Measurements from ENCODE around the gene ADGRF4.
"Not testable (repeated sequence)": the region's sequence is repeated elsewhere in the genome, so short reads cannot be mapped to it uniquely, and the experiment has no call there.

ADGRF4 gene

DNA sequence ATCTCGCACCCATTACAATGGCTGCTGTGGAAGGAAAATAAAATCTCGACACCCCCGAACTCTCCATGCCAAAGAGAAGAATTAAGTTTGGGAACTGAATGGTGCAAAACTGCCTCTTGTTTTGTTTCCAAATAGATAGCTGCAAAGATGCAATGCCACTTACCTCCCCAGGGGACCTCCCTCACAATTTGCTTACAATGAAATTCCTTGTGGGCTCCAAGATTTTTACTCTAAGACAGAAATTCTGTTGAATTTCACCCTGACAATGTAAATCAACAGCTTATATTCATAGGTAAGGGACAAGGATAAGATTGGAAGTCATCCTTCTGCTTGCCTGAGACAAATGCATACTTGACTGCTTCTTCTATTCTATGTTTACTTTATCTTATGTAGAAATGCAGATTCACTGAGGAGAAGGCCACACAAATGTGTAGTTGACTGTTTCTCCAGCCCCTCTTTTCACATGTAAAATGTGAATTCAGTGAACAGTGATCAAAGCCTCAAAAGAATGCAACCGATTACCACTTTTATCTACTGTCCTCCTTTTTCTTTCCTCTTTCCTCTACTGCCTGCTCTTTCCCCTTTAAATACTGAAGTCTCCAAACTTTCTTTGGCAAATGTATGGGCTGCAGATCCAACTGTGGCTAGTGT lies 36.6 kb downstream of the ADGRF4 start:
- no peak for DNase-seq (ENCODE audit: low spot score)

DNA sequence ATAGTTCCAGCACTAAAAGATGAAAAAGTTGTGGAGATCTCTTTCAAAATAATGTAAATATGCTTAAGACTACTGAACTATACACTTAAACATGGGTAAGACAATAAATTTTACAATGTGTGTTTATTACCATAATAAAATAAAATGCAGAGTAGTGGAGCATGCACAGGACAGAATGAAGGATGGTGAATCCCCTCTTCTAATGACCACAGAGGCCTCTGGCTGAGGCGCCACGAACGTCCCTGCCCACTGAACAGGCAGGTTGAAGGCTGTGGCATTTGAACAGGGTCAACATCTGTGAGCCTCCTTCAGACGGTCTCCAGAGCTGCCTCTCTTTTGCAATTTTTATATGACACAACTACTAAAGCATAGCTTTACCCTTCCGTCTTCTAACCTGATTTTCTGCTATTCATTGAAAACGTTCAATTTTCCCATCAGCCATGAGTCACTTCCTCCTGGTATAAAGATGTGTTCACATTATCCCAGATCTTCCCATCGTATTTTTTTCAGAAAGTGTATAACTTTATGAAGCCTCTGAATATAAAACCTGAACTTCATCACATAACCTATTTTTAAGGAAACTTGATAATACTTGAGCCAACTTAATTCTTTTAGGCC lies 37.8 kb downstream of the ADGRF4 start:
- DNase-seq (ENCODE audit: low spot score): no peak

GRCh38 chr6:47737406-47737805 lies 39.0 kb downstream of the ADGRF4 start:
- DNase-seq (ENCODE audit: low spot score): peak; percentile 31

- no peak for DNase-seq (ENCODE audit: low spot score)
Observed at GRCh38 chr6:47740714-47741113, 42.3 kb downstream of the ADGRF4 start.

DNA sequence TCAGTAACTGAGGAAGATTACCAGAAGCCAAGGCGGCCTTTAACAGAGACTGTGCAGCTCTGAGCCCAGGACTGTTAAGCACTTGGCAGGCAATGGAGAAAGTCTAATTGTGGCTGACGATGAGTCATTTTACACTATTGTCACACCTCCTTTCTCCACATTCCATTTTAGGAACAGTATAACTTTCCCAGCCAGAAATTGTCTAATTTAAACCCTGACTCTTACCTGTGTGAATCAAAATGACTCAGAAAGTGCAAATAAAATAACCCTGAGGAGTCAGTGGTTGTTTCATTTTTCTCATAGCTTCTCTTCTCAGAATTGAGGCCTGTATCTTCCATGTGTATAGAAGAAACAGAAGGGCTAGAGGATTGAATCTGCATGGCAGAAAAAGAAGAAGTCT lies 43.4 kb downstream of the ADGRF4 start:
- DNase-seq (ENCODE audit: low spot score): peak; percentile 6

DNA sequence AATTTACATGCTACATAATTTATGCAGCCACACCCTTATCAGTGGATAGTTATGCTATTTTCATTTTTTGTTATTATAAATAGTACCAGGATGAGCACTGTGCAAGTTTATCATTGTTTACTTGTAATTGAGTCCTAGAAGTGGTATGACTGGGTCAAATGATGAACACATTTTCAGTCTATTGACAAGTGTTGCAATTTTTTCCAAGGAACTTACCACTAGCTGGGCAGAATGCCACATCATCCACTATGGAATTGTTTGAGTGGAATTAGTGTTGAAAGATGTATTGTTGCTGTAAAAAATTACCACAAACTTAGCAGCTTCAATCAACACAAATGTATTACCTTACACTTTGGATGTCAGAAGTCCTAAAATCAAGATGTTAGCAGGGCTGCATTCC lies 45.4 kb downstream of the ADGRF4 start:
- DNase-seq (ENCODE audit: low spot score): no peak

- not testable (repeated sequence) for DNase-seq (ENCODE audit: low spot score)
Observed at GRCh38 chr6:47745269-47745668, 46.9 kb downstream of the ADGRF4 start.

- no peak for DNase-seq (ENCODE audit: low spot score)
Observed at GRCh38 chr6:47749757-47750156, 51.4 kb downstream of the ADGRF4 start.

DNA sequence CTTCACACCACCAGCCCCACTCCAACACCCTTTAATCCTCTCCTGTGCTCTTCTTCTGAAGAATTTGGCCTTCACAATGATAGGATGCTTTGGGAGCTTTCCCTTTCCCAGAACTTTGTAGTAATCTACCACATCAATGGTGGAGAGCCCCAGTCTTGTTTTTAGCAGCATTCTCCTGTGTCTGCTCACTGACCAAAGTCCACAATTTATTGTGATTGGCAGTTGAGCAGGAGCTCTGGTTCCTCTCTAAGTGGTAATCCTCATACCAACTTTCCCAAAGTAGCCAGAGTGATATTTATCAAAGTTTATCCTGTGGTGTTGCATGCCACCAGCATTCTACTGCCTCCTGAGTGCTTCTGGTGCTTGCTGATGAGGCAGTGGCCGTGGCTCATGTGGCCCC lies 54.4 kb downstream of the ADGRF4 start:
- no peak for DNase-seq (ENCODE audit: low spot score)

DNA sequence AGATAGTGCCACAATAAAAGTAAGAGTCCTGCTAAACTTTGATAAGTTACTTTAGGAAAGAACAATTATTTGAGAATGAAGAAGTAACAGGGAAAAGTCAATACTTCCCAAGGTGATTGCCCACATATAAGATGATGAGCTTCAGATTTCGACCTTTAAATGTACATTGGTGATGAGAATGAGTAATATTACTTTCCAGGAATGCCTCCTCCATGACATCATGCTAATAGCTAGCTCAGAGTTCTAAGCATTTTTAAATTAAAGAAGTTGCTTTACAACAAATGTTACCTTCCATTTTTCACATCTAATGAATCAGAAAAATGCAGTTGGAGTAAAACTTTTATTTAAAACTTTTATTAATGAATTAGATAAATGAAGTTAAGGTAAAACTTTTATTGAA lies 61.0 kb downstream of the ADGRF4 start:
- DNase-seq (ENCODE audit: low spot score): no peak

DNA sequence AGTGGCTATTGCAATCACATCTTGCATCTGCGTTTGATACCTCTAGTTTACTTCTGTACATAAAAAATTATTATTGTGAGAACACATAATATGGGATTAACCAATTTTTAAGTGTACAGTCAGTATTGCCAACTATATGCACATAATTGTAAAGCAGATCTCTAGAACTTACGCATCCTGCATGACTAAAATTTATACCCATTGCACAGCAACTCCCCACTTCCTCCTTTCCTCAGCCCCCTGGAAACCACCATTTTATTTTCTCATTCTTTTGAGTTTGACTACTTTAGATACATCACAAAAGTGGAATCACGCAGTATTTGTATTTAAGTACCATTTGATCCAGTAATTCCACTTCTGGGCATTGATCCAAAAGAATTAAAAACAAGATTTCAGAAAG lies 64.1 kb downstream of the ADGRF4 start:
- DNase-seq (ENCODE audit: low spot score): no peak

DNA sequence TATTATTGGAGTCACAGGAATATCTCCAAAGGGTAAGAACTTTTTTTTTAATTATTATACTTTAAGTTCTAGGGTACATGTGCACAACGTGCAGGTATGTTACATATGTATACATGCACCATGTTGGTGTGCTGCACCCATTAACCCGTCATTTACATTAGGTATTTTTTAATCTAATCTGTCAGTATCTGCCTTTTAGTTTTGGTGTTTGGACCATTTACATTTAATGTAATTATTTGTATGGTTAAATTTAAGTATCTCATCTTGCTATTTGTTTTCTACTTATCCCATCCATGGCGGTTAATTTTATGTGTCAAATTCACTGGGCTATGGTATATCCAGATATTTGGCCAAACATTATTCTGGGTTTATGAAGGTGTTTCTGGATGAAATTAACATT lies 68.1 kb downstream of the ADGRF4 start:
- no peak for DNase-seq (ENCODE audit: low spot score)

- DNase-seq (ENCODE audit: low spot score): no peak
Observed at GRCh38 chr6:47767102-47767501, 68.7 kb downstream of the ADGRF4 start.

- DNase-seq (ENCODE audit: low spot score): no peak
Observed at GRCh38 chr6:47769982-47770381, 71.6 kb downstream of the ADGRF4 start.

Data from pons (tissue), 1 donor.